Stimulated activated CD8-positive, alpha-beta memory T cell treated with anti-CD3 and anti-CD28 coated beads, Interleukin-4, amount 100 ng/mL, for 24 hours (primary cell): ENCODE results near the gene JAML.

Experiments
- DNase-seq: peaks from one replicate; pipeline ENCODE4 v3.0.0-alpha.2; 2020; ENCODE audit warnings: low read depth

Gene JAML

DNA sequence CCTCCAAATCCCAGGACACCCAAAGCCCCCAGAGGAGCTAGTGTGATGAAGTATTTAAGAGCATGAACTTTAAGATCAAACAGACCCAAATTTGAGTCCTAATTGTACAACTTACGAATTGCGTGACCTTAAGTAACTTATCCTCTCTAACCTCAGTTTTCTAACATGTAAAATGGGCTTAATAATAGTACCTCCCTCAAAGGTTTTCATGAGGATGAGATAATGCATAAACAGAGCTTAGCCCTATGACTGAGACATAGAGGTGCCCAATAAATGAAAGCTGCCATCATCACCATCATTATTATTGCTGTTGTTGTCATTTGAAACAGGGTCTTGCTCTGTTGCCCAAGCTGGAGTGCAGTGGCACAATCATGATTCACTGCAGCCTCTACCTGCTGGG is 57.6 kb downstream of the JAML start:
- no peak for DNase-seq

DNA sequence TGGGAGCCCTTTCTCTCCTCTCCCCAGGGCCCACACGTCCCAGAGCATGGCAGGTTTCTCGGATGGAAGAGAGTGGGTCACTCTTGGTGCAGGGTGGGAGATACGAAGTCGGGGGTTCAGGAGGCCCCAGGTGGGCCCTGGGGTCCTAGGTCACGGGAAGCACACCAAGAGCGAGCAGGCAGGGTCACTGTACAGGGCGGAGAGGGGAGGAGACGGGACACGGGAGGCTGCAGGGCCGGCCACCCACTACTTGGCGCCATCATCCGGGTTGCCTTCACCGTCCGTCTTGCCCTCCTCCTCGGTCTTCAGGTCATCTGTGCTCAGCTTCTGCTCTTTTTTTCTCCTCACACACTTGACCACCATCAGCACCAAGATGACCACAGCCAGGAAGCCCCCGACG is 58.2 kb downstream of the JAML start:
- DNase-seq: no peak

DNA sequence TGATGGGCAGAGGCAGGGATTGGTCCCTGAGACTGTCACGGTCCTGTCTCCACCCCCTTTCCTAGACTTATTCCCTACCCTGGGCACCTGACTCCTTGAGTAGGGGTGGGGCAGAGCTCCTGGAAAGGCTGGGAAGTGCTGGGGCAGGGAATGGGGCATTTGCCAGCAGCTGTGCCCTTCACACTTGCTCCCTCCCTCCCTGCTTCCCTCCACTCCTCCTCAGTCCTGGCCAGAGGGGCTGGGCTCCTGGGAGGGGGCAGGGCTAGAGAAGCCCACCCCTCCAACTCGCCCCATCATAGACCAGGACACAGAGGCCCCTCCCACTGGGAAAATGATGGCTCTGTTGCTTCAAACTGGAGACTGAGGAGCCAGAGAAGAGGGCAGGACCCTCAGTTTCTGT is 59.9 kb downstream of the JAML start:
- DNase-seq: no peak

DNA sequence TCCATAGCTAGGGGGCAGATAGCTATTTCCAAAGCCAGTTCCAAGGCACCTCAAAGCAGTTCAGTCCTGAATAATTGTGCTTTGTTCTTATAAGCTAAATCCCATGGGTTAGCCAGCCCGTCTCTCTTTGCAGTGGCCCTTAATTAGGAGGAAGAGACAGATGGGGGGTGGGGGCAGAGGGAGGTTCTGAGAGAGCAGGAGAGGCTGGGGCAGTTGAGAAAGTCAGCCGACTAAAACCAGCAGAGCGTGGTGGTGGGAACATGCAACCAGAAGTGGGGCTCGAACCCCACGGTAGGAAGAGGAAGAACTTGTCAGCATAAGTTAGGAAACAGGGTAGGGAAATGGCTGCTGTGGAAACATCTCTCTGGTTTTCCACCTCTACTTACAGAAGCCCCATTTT is 61.3 kb downstream of the JAML start:
- no peak for DNase-seq

DNA sequence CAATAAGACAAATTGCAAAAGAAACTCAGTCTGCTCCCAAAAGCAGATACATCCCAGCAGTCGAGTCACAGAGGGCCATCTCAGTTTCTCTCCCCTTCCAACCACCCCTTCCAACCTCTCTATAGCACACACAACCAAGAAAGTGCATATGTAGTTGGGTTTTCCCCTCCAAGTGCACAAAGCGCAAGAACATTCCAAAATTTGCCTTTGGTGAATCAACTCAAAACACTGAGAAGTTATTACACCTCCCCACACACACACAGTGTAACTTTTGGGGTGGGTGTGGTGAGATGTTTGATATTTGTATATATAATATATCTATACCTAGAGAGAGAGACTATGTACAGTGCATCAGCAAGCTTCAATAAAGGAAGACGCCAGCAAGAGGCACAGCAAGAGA is 62.0 kb downstream of the JAML start:
- no peak for DNase-seq

DNA sequence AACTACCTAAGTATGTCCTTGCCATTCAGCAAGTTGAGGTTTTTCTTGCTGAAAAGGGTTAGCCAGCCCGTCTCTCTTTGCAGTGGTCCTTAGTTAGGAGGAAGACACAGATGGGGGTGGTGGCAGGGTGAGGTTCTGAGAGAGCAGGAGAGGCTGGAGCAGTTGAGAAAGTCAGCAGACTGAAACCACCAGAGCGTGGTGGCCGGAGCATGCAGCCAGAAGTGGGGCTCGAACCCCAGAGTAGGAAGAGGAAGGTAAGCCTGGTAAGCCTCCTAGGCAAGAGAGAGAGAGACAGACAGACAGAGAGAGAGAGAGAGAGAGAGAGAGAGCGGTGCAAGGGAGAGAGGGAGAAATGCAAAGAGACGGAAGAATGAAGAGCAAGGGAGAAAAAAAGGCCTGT is 63.0 kb downstream of the JAML start:
- no peak for DNase-seq

DNA sequence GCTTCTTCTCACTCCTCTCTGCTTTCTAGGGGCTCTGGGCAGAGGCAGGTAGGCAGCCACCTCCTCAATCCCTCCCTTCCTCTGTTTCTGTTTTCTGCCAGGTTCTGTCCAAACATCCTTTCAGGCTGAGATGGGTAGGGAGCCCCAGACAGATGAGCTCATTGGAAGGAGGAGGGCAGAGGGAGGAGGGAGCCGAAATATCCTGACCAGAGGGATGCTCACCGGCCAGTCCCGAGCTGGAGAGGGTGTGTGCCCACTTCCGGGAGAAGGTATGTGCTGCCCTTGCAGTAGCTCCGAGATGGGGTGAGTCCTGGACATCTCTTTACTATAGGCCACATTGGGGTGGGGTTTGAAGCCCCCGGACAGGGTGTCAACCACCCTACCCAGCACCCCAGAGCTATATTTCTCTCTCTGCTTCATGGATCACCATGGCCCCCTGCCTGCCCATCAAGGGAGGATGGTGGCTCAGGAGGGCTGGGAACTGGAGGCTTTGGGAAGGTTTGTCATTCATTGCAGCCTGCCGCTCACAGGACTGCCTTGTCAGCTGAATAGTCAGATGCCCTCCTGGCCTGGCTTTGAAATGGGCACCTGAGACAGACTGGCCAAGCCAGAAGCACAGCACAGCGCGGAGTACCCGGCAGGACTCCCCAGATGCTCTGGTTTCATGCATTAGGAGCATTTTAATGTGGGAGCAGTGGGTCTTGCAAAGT is 67.5 kb downstream of the JAML start:
- no peak for DNase-seq

DNA sequence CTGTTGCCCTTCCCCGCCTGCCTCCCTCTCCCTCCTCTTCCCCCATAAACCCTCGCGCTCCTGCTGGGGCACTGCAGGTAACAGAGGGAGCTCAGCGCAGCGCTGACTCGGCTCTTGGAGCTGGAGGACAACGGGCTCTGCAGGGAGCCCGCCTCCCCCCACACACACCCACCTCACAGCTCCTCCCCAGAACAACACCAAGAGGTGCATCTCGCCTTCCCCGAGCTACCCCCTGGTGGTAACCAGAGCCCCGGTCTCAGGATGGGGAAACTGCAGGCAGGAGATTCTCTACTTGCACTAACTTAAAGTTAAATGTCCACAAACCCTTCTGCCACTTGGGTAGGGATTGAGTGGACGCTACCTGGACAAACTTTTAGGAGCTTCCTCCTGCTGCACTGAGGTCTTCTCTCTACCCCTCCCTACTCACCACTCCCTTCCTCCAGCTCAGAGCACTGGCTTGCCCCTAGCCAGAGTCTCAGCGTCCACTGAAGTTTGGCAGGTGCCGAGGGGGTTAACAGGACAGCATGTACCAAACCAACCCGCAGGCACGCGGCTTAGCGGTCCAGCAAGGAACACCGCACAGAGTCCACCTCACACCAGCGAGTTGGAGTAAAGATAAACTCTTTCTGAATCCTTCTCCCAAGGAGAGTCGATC is 68.2 kb downstream of the JAML start:
- no peak for DNase-seq

DNA sequence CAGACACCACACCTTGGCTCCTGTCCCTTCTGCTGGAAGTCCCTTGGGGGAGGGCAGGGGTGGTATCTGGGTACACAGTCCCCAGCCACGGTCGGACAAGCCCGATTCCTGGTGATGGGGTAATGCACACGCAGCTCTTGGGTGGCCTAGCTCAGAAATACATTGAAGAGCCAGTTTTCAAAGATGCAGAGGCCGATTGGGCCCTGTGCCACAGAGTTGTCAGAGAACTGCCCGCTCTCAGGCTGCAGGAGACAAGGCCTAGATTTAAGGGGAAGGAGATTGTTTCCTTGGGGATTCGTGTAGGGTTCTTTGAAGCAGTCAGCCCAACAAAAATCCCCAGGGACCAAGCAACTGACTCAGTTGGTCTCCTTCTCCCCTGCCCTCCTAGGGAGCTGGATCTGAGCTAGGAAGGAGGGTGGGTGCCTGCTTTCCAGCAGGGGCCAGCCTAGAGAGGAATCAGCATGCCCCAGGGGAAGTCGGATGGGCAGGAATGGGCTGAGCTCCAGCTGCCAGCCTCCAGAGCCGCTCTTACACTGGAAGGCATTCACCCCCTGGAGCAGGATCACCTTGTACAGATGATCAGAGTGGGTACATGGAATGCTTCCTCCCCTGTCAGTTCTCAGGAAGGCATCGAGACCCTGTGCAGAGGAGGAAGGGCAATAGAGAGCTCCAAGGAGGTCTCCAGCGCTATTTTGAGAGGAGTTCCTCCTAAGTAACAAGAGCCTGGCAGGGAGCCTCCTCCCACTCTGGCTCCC is 68.9 kb downstream of the JAML start:
- DNase-seq: no peak

DNA sequence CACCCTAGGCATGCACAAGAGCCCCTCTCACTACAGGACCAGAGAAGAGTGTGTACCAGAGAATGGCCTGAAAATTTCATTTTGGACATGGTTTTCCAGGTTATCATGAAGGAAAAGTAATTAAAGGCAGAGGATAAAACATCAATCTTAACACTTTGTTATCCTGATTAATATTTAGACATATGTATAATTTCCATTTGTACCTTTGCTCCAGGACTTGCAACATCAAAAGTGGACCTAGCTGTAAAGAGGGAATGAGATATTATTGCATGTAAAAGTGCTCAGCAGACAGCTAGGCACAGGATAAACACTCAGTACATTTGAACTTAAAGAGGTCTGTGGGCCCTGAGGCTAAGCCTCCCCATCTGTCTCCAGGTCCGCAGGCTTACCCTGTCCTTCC is 70.2 kb downstream of the JAML start:
- no peak for DNase-seq

DNA sequence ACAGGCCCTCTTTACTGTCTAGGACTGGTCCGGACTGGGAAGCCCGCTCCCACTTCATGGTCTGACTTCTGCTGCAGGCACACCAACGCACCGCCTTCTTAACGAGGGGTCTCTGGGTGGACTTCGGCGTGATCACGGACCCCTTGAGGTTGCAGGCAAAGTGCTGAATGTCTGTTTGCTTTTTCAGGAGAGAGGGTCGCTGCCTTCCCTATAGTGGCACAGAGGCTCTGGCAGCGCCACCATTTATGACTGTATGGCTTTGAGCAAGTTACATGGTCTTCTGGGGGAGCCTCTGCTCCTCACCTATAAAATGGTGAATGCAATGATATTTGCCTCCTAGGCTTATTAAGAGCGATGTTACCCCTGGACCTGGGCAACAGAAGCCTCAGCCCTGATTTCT is 70.8 kb downstream of the JAML start:
- no peak for DNase-seq

DNA sequence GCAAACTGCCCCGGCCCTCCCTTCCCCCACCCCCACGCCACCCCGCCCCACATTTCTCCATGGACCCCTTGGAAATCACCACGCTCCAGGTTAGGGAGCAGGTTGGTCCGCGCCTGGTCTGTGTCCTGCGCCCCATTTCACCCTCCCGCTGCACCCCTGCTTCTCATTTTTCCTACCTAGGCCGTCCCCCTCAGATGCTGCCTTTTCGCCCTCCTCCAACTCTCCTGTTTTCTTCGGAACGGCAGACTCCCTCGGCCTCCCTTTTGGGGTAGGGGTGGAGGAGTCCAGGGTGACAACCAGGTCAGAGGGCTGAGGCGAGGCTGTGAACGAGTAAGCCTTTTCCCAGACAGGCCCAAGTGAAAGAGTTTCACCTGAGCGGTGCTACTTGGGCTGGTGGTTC is 71.3 kb downstream of the JAML start:
- DNase-seq: no peak

DNA sequence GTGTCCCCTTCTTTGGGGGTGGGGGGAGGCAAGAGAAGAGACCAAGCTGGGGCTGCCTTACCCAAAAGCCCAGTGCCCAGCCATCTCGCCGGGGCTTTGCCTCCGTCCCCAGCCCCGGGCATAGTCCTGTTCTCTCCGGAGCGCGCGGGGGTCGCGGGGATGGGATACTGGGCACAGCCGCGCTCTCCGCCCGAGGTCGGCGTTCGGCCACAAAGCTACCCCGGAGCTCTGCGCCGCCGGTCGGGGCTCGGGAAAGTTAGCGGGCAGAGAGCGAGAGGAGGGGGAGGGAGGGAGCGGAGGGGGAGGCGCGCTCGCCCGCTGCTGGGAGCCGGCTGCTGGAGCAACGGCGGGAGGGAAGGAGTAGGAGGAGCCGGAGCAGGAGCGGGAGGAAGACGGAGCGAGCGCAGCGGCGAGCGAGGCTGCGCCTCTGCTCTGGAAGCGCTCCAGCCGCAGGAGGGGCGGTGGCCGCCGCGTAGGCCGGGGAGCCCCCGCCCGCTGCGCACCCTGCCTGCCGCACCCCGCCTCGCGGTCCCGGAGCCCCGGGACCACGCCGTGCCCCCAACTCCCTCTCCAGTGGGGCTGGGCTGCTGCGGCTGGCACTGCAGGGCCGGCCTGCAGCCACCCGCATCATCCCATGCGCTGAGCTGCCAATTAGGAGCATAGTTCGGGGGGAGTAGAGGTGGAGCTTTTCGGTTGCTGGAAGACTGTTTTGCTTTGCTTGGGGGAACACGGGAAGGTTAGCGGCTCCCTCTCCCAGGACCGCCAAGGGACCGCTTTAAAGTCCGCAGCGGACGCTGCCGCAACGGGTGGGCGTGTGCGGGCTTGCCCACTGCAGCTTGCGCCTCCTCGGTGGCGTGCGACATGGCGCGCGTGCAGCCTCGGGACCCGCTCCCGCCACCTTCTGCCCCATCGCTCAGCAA is 72.0 kb downstream of the JAML start, which contains the start of gene SCN4B:
Gene SCN4B (minus strand): TSS at position 272 of the 920 bp plus-strand sequence. CDS start 150 bp downstream, at position 122.
- DNase-seq: no peak

DNA sequence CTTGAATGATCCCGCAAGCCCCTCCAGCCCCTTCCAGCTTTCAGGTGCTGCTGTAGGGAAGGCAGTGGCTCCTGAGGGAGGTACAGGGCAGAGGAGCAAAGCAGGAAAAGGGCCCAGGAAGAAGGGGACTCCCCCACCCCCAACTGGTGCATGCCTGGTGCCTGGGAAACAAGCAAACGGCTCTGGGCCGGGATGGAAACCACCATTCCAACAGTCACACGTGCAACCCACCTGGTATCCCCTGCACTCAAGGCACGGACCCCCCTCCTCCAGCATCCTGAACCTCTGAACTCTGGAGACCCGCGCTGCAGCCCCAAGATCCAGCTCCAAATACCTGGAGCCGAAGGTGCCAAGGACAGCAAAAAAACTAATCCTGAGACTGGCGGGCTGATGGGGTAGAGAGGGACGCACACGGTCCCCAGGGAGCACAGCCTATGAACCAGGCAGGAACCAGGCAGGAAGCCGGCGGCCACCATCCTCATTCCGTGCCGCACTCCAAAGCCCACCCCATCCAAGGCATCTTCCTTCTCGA is 72.7 kb downstream of the JAML start:
- DNase-seq: no peak

DNA sequence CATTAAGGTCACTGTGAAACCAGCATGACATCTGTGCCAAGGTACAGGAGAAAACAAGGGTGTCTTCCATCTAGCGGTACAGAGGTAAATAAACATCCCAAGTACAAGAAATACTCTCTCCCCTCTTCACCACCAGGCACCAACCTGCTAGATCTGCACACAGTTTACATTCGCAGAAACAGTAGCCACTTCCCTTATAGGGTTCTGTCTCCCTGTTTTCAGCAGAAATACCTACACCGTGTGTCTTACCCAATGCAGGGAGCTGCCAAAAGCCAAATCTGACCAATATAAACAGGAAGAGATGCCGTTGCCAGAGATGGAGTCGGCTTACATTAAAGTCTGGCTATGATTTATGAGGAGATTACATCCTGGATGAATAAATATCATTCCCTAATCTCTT is 73.4 kb downstream of the JAML start:
- no peak for DNase-seq

DNA sequence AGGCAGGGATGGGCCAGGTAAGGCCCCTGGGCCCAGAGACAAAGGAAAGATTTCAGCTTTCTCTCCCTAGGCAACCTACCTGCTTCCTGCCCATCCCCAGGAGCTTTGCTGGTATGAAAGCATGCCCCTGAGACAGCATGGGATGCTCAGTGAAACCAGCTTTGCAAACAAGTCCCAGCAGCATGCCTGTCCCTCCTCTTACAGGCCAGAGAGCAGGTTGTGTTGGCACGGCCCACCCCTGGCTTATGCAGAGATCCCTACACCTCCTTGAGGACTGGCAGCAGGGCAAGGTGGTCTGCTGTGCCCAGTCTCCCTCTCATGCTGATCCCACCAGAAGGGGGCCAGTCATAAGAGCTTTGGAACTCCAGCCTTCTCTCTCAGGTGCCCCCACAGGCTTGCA is 75.3 kb downstream of the JAML start:
- no peak for DNase-seq

DNA sequence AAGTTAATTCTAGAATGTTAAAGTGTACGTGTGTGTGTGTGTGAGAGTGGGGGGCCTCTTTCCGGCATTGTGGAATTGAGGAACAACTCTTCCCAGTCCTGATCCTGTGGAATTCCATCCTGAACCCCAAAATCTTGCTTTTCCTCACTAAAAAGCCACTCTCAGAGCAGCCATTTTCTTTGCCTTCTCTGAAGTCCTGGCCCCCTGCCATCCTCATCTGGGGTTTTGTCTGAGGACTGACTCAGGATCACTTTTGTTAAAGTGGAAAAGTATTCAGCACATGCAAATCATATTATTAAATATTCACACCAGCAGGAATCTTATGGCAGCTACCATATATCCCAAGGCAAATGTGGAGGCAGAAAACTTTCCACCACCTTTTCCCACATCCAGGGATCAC is 76.0 kb downstream of the JAML start:
- no peak for DNase-seq

DNA sequence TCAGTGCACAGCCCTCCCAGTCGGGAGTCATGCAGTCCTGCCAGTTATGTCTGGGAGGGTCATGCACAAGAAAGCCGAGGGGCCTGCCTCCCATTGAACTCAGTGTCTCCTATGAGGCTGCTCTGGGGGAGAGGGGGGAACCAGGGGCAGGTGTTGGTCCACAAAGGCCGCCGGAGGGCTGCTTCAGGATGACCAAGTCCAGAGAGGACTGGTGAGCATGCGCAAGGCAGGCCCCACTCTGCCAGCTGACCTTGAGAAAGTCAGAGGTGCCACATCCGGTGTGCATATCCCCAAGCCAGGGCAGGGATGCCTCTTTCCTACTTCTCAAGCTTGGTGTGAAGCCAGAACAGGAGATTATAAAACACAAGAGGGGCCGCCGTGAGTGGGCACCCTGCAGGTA is 76.6 kb downstream of the JAML start:
- no peak for DNase-seq

DNA sequence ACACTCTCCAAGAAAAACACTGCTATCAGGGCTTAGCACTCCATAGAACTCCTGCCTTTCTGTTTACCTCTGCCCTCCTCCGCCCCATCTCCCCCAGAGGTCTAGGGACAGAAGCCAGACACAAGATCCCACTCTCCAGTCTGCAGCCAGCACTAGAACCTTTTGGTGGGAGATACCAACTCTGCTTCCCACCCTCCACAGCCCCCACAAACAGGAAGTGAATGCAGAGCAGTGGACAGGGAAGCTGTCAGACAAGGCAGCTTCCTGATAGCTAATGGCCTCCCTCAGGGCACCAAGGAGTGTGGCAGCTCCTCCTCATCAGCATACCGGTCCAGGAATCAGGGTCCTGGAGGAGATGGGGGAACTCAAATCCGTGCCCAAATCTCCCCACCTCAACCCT is 77.3 kb downstream of the JAML start:
- no peak for DNase-seq

DNA sequence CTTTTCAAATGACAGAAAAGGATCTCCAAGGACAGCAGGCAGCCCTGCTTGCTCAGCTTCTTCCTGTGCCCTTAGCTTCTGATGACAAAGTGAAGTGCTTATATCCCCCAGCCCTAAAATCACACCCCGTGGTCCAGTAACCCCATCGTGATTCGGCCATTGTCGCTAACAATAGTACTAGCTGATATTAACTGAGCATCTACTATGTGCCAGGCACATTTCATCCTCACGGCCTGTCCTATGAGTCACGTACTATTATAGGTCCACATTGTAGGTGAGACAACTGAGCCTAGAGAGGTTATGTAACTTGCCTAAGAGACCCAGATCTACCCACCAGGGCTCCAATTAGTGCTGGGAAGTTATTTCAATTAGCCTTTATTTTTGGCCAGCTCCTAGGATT is 78.3 kb downstream of the JAML start:
- no peak for DNase-seq

DNA sequence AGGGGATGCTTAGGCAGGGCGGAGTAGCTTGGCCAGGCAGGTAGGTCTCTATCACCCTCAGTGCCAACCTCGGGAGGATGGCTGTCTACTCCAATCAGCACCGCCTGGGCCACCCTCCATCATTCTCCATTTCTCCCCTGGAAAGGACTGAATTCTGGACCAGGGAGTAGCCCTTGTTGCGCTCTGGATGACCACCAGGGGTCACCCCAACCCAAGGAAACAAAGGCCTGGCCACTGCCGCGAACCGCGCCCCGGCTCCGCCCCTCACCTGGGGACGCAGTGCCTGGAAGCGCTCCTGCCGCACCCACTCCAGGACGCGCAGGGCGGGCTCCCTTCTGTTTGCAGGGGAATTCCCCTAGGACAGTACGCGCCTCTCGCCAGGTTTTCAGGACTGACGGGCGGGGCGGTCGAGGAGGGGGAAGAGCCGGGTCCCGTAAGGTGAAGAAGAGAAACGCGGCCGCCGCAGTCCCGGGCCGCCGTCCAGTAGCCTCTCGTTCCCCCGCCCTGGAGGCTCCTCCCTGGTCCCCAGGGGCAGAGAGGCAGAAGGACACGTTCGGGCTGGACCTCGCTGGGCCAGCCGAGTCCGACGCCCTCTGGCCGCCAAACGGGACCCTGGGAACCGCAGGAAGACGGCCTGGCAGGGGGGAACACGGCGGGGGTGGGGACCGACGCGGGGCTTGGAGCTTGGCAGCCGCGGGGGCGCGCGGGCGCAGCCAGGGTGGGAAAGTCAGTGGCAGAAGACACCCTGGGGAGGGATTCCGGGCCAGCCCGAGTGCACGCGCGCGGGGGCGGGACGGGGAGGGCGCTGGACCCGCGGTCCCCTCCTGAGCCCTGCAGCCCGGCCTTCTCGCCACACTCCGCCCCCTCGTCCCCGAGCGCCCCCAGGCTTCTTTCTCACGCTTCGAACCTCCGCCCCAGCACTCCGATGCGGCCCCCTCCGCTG is 79.3 kb downstream of the JAML start:
- DNase-seq: peak; percentile 81
